ENCODE measurements around the gene NOSIP. TPM values are rescaled to one million over a fixed set of nuclear protein-coding genes. Genes with fewer than 3 reads are reported as not detected.

The NOSIP gene
- total RNA-seq, 1 donor from 2014 or later = 94.4 TPM

- peaks cover 3% of the 10 kb centered on the region for H3K27me3 Mint-ChIP-seq (ENCODE audit: unreplicated experiment)
- no peak overlapping the region for H3K27ac Mint-ChIP-seq (ENCODE audit: unreplicated experiment)
Measured at GRCh38 chr19:49565261-49565660, 15.1 kb downstream of the NOSIP start.

GRCh38 chr19:49564616-49565045, 15.7 kb downstream of the NOSIP start:
- H3K27ac Mint-ChIP-seq (ENCODE audit: unreplicated experiment) = no peak overlapping the region
- H3K36me3 Mint-ChIP-seq (ENCODE audit: unreplicated experiment) = no peaks in the 10 kb centered on the region
- no peak overlapping the region for H3K4me3 Mint-ChIP-seq (ENCODE audit: unreplicated experiment)
- TF ChIP-seq CTCF (IDR thresholded peaks at IDR 0.05; ENCODE audit: partially characterized antibody, unreplicated experiment) = no peak
- peaks cover 3% of the 10 kb centered on the region for H3K9me3 Mint-ChIP-seq (ENCODE audit: unreplicated experiment)
- peaks cover 15% of the 10 kb centered on the region for H3K4me1 Mint-ChIP-seq (ENCODE audit: low read depth, unreplicated experiment)
- peaks cover 6% of the 10 kb centered on the region for H3K27me3 Mint-ChIP-seq (ENCODE audit: unreplicated experiment)
- no peak for DNase-seq

More at GRCh38 chr19:49565261-49565660, 15.1 kb downstream of the NOSIP start:
- H3K4me1 Mint-ChIP-seq (ENCODE audit: low read depth, unreplicated experiment) = peaks cover 12% of the 10 kb centered on the region
- no peak overlapping the region for H3K4me3 Mint-ChIP-seq (ENCODE audit: unreplicated experiment)
- no peak for DNase-seq
- H3K9me3 Mint-ChIP-seq (ENCODE audit: unreplicated experiment) = peaks cover 4% of the 10 kb centered on the region
- TF ChIP-seq CTCF (IDR thresholded peaks at IDR 0.05; ENCODE audit: partially characterized antibody, unreplicated experiment) = no peak
- H3K36me3 Mint-ChIP-seq (ENCODE audit: unreplicated experiment) = no peaks in the 10 kb centered on the region

- no peak for DNase-seq
- peak overlapping the region; percentile 83 for H3K4me3 Mint-ChIP-seq (ENCODE audit: unreplicated experiment)
- H3K4me1 Mint-ChIP-seq (ENCODE audit: low read depth, unreplicated experiment) = peaks cover 19% of the 10 kb centered on the region
- TF ChIP-seq CTCF (IDR thresholded peaks at IDR 0.05; ENCODE audit: partially characterized antibody, unreplicated experiment) = no peak
- H3K36me3 Mint-ChIP-seq (ENCODE audit: unreplicated experiment) = peaks cover 5% of the 10 kb centered on the region
- peaks cover 8% of the 10 kb centered on the region for H3K9me3 Mint-ChIP-seq (ENCODE audit: unreplicated experiment)
- H3K27me3 Mint-ChIP-seq (ENCODE audit: unreplicated experiment) = peaks cover 12% of the 10 kb centered on the region
- H3K27ac Mint-ChIP-seq (ENCODE audit: unreplicated experiment) = peak overlapping the region; percentile 91
Measured at GRCh38 chr19:49560358-49560900, 19.9 kb downstream of the NOSIP start.

GRCh38 chr19:49559928-49560327, 20.4 kb downstream of the NOSIP start:
- Mint-ChIP-seq H3K27ac (ENCODE audit: unreplicated experiment) (peak overlapping the region; percentile 91), H3K9me3 (ENCODE audit: unreplicated experiment) (peaks cover 8% of the 10 kb centered on the region), H3K36me3 (ENCODE audit: unreplicated experiment) (peaks cover 6% of the 10 kb centered on the region), H3K4me3 (ENCODE audit: unreplicated experiment) (peak overlapping the region; percentile 83), H3K4me1 (ENCODE audit: low read depth, unreplicated experiment) (peaks cover 19% of the 10 kb centered on the region), H3K27me3 (ENCODE audit: unreplicated experiment) (peaks cover 15% of the 10 kb centered on the region)
- peak; percentile 67 for DNase-seq
- no peak for TF ChIP-seq CTCF (IDR thresholded peaks at IDR 0.05; ENCODE audit: partially characterized antibody, unreplicated experiment)

GRCh38 chr19:49559443-49559842, 20.9 kb downstream of the NOSIP start:
- Mint-ChIP-seq H3K4me3 (ENCODE audit: unreplicated experiment) (peak overlapping the region; percentile 83), H3K9me3 (ENCODE audit: unreplicated experiment) (peaks cover 8% of the 10 kb centered on the region)

More at GRCh38 chr19:49559443-49559842, 20.9 kb downstream of the NOSIP start:
- no peak for DNase-seq
- TF ChIP-seq CTCF (IDR thresholded peaks at IDR 0.05; ENCODE audit: partially characterized antibody, unreplicated experiment) = no peak
- Mint-ChIP-seq H3K36me3 (ENCODE audit: unreplicated experiment) (peaks cover 9% of the 10 kb centered on the region), H3K4me1 (ENCODE audit: low read depth, unreplicated experiment) (peaks cover 19% of the 10 kb centered on the region), H3K27ac (ENCODE audit: unreplicated experiment) (peak overlapping the region; percentile 91), H3K27me3 (ENCODE audit: unreplicated experiment) (peaks cover 16% of the 10 kb centered on the region)
